ENCODE measurements around the gene NLRP10.

Gene NLRP10

DNA sequence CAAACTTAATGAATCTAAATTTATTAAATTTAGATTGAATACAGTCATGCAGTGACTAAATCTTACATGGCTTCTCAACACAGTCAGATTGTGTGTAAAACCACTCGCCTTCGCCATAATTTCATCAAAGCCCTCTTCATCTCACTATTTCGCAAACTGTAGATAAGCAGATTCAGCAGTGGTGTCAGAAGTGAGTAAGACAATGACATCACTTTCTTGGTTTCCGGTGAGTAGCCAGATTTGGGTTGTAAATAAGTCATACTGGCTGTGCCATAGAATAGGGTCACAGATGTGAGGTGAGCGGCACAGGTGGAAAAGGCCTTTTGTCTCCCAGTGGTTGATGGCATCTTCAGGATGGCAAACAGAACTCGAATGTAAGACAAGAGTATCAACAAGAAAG lies 37.6 kb downstream of the NLRP10 start:
- Histone ChIP-seq H3K4me1 (ENCODE audit: control insufficient read depth, insufficient read depth, low read length) (no peaks in the 10 kb centered on the region), H3K27ac (ENCODE audit: extremely low read depth, low read depth, low read length) (no peak overlapping the region), H3K36me3 (ENCODE audit: control insufficient read depth in 2 of 2, insufficient read depth in 1 of 2, low read length in 2 of 2) (no peaks in the 10 kb centered on the region), H3K9me3 (ENCODE audit: control insufficient read depth, insufficient read depth, low read depth, low read length) (no peaks in the 10 kb centered on the region), H3K4me3 (ENCODE audit: low read depth, low read length) (no peak overlapping the region)
- CTCF ChIA-PET, result no interaction called here
- TF ChIP-seq GLI2 (tag by site-specific recombination; IDR thresholded peaks at IDR 0.05; ENCODE audit: borderline replicate concordance, low read depth) (no peak), ZNF510 (tag by site-specific recombination; IDR thresholded peaks at IDR 0.05; ENCODE audit: insufficient replicate concordance) (no peak), ZNF549 (tag by site-specific recombination; IDR thresholded peaks at IDR 0.05) (no peak), ZNF837 (tag by site-specific recombination; IDR thresholded peaks at IDR 0.05) (no peak), KLF8 (tag by site-specific recombination; IDR thresholded peaks at IDR 0.05) (no peak), ZNF624 (tag by site-specific recombination; IDR thresholded peaks at IDR 0.05) (no peak), ZNF239 (tag by site-specific recombination; IDR thresholded peaks at IDR 0.05) (no peak), ZNF677 (tag by site-specific recombination; IDR thresholded peaks at IDR 0.05) (no peak), FEZF1 (tag by site-specific recombination; IDR thresholded peaks at IDR 0.05) (no peak), ZNF544 (tag by site-specific recombination; IDR thresholded peaks at IDR 0.05) (no peak), ZNF768 (tag by site-specific recombination; IDR thresholded peaks at IDR 0.05) (no peak), ZNF248 (tag by site-specific recombination; IDR thresholded peaks at IDR 0.05) (no peak), OSR2 (tag by site-specific recombination; IDR thresholded peaks at IDR 0.05) (no peak), ZNF155 (tag by site-specific recombination; IDR thresholded peaks at IDR 0.05) (no peak), ZSCAN16 (tag by site-specific recombination; IDR thresholded peaks at IDR 0.05) (no peak), REPIN1 (tag by site-specific recombination; IDR thresholded peaks at IDR 0.05; ENCODE audit: low read depth) (no peak)
- TF ChIP-seq, protein P1, sequence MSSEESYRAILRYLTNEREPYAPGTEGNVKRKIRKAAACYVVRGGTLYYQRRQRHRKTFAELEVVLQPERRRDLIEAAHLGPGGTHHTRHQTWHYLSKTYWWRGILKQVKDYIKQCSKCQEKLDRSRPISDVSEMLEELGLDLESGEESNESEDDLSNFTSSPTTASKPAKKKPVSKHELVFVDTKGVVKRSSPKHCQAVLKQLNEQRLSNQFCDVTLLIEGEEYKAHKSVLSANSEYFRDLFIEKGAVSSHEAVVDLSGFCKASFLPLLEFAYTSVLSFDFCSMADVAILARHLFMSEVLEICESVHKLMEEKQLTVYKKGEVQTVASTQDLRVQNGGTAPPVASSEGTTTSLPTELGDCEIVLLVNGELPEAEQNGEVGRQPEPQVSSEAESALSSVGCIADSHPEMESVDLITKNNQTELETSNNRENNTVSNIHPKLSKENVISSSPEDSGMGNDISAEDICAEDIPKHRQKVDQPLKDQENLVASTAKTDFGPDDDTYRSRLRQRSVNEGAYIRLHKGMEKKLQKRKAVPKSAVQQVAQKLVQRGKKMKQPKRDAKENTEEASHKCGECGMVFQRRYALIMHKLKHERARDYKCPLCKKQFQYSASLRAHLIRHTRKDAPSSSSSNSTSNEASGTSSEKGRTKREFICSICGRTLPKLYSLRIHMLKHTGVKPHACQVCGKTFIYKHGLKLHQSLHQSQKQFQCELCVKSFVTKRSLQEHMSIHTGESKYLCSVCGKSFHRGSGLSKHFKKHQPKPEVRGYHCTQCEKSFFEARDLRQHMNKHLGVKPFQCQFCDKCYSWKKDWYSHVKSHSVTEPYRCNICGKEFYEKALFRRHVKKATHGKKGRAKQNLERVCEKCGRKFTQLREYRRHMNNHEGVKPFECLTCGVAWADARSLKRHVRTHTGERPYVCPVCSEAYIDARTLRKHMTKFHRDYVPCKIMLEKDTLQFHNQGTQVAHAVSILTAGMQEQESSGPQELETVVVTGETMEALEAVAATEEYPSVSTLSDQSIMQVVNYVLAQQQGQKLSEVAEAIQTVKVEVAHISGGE (tag by site-specific recombination; conservative IDR thresholded peaks at IDR 0.05; ENCODE audit: low read depth), result no peak
- TF ChIP-seq, protein P2, sequence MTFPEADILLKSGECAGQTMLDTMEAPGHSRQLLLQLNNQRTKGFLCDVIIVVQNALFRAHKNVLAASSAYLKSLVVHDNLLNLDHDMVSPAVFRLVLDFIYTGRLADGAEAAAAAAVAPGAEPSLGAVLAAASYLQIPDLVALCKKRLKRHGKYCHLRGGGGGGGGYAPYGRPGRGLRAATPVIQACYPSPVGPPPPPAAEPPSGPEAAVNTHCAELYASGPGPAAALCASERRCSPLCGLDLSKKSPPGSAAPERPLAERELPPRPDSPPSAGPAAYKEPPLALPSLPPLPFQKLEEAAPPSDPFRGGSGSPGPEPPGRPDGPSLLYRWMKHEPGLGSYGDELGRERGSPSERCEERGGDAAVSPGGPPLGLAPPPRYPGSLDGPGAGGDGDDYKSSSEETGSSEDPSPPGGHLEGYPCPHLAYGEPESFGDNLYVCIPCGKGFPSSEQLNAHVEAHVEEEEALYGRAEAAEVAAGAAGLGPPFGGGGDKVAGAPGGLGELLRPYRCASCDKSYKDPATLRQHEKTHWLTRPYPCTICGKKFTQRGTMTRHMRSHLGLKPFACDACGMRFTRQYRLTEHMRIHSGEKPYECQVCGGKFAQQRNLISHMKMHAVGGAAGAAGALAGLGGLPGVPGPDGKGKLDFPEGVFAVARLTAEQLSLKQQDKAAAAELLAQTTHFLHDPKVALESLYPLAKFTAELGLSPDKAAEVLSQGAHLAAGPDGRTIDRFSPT (tag by site-specific recombination; IDR thresholded peaks at IDR 0.05), result no peak
- TF ChIP-seq, protein P3, sequence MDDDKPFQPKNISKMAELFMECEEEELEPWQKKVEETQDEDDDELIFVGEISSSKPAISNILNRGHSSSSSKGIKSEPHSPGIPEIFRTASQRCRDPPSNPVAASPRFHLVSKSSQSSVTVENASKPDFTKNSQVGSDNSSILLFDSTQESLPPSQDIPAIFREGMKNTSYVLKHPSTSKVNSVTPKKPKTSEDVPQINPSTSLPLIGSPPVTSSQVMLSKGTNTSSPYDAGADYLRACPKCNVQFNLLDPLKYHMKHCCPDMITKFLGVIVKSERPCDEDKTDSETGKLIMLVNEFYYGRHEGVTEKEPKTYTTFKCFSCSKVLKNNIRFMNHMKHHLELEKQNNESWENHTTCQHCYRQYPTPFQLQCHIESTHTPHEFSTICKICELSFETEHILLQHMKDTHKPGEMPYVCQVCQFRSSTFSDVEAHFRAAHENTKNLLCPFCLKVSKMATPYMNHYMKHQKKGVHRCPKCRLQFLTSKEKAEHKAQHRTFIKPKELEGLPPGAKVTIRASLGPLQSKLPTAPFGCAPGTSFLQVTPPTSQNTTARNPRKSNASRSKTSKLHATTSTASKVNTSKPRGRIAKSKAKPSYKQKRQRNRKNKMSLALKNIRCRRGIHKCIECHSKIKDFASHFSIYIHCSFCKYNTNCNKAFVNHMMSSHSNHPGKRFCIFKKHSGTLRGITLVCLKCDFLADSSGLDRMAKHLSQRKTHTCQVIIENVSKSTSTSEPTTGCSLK (tag by site-specific recombination; IDR thresholded peaks at IDR 0.05), result no peak
- POLR2A ChIA-PET, result no interaction called here

DNA sequence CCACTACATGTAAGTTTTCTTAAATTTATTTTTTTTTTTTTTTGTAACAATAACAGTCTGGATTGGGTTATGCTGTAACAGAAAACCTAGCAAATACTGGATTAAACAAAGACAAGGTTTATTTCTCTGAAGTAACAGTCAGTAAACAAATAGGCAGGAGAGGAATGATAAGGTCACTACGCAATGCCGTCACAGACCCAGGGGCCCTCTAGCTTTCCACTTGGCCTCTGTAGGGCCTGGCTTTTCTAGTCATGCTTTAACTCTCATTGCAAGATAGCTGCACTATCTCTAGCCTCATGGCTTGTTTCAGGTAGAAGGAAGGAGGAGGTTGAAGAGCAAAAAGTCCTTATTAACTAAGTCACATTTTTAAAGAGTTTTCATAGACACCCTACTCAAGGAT lies 40.7 kb downstream of the NLRP10 start:
- ChIA-PET POLR2A (interaction anchor here (0.9 kb wide), 1 partner anchor 54 kb away, joined by 3 read pairs; no protein-coding TSS in a partner anchor), CTCF (interaction anchor here (0.6 to 0.8 kb wide), 2 partner anchors 13 to 53 kb away, joined by 4 read pairs; no protein-coding TSS in a partner anchor)
- Histone ChIP-seq H3K4me1 (ENCODE audit: control insufficient read depth, insufficient read depth, low read length) (no peaks in the 10 kb centered on the region), H3K4me3 (ENCODE audit: low read depth, low read length) (no peak overlapping the region), H3K36me3 (ENCODE audit: control insufficient read depth in 2 of 2, insufficient read depth in 1 of 2, low read length in 2 of 2) (no peaks in the 10 kb centered on the region), H3K27ac (ENCODE audit: extremely low read depth, low read depth, low read length) (no peak overlapping the region), H3K9me3 (ENCODE audit: control insufficient read depth, insufficient read depth, low read depth, low read length) (no peaks in the 10 kb centered on the region)
- TF ChIP-seq ZNF624 (tag by site-specific recombination; IDR thresholded peaks at IDR 0.05), result no peak
- TF ChIP-seq ZNF416 (tag by site-specific recombination; IDR thresholded peaks at IDR 0.05), result no peak

Measured in HEK293 (cell line).